Activated CD4-positive, alpha-beta T cell treated with anti-CD3 and anti-CD28 coated beads for 36 hours (primary cell): ENCODE results near the gene MCEMP1. TPM values are rescaled to one million over a fixed set of nuclear protein-coding genes. Genes with fewer than 3 reads are reported as not detected.
A peak's percentile ranks its signal among the peaks of the same experiment; 100 is the strongest.

Experiments
- ATAC-seq: fragments of 200-7000 bp; cut with Tn5 transposase; one replicate; pipeline ENCODE4 v1.10.0; 2021; ENCODE audit warnings: mild to moderate bottlenecking, moderate library complexity
- CTCF ChIA-PET: fragments of 350-600 bp; sonication (Branson Sonifier 250); formaldehyde crosslinking; loops from one replicate; lab custom pipeline; 2021; ENCODE audit warnings: antibody characterized with exemption; lab: Charles Lee
- POLR2A ChIA-PET: fragments of 350-600 bp; sonication (Branson Sonifier 250); formaldehyde crosslinking; loops from one replicate; lab custom pipeline; 2021; ENCODE audit warnings: antibody characterized with exemption, inconsistent platforms; lab: Charles Lee
- DNase-seq: peaks from one replicate; pipeline ENCODE4 v3.0.0-alpha.2; 2020
- H3K27ac Mint-ChIP-seq: one replicate; pipeline ENCODE4 v1.8.0; 2021; ENCODE audit warnings: mixed read lengths
- H3K27me3 Mint-ChIP-seq: one replicate; pipeline ENCODE4 v1.8.0; 2021; ENCODE audit warnings: mixed read lengths
- H3K36me3 Mint-ChIP-seq: one replicate; pipeline ENCODE4 v1.8.0; 2021; ENCODE audit warnings: low read depth, mixed read lengths
- H3K4me1 Mint-ChIP-seq: one replicate; pipeline ENCODE4 v1.8.0; 2021; ENCODE audit warnings: mixed read lengths
- H3K4me3 Mint-ChIP-seq: one replicate; pipeline ENCODE4 v1.8.0; 2021; ENCODE audit warnings: mild to moderate bottlenecking, moderate library complexity, mixed read lengths
- H3K9me3 Mint-ChIP-seq: one replicate; pipeline ENCODE4 v1.8.0; 2021; ENCODE audit warnings: low read depth, mixed read lengths
- intact Hi-C, 2 experiments: fragments of 100-400 bp; cut with DNase I in 1 of 2; cut with micrococcal nuclease in 1 of 2; formaldehyde crosslinking; loops; one replicate each; pipeline versions ENCODE4 v1.14.2 to v1.15.1; 2022 to 2024; cut with DNase I, micrococcal nuclease
- total RNA-seq, 2 experiments: library from RNA; stranded (reverse); gene quantifications; one replicate each; pipeline ENCODE4 v1.2.3, GENCODE V29; 2021

The MCEMP1 gene
- total RNA-seq, 2 experiments from 2014 or later = not detected

DNA sequence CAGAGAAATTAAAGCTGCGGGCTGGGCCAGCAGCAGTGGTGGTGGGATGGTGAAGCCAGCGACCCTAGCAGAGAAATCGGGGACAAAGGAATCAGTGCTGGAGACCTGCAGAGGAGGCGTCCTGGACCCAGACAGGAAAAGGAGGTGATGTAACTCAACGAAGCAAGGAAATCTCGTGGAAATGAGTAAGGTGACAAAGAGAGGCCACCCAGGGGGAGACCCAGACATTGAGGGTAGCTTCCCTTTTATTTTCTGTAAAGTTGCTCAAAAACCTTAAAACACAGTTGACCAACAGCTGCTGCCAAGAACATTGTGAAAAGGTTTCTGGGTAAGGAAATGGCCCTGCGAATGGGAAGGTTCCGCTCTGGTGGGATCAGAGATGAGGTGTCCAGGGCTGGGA lies 21.3 kb upstream of the MCEMP1 start:
- no peaks in the 10 kb centered on the region for H3K9me3 Mint-ChIP-seq
- ChIA-PET POLR2A (interaction anchor here (0.5 to 0.6 kb wide), 2 partner anchors 20 to 249 kb away, joined by 3 read pairs; no protein-coding TSS in a partner anchor), CTCF (interaction anchor here (0.7 to 1.4 kb wide), 3 partner anchors 25 to 290 kb away, joined by 3 read pairs; partner anchors contain the start of gene TRAPPC5)
- no peak for ATAC-seq
- peaks cover 31% of the 10 kb centered on the region for H3K4me1 Mint-ChIP-seq
- H3K27ac Mint-ChIP-seq = no peak overlapping the region
- no peak overlapping the region for H3K4me3 Mint-ChIP-seq
- no peaks in the 10 kb centered on the region for H3K36me3 Mint-ChIP-seq
- DNase-seq = no peak
- intact Hi-C loops = no loop called here
- no peaks in the 10 kb centered on the region for H3K27me3 Mint-ChIP-seq

DNA sequence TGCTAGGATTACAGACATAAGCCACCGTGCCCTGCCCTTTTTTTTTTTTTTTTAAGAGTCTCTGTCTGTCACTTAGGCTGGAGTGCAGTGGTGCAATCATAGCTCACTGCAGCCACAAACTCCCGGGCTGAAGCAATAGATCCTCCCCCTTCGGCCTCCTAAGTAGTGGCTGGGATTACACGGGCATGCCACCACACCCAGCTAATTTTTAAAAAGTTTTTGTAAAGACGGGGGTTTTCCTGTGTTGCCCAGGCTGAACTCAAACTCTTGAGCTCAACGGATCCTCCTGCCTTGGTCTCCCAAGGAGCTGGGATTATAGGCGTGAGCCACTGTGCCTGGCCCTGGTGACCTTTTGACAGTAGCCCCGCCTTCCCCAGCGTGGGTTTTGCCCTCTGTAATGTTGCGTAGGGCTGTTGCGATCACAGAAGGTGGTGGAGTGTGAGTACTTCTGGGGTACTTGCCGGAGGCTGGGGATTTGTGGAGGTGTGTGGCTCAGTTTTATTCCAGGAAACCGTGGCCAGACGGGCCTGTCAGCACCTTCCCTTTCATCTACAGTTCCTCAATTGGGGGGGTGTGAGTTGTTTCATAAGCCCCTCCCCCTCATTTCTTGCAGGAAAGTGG lies 19.6 kb upstream of the MCEMP1 start:
- CTCF ChIA-PET = interaction anchor here (1.1 to 2.1 kb wide), 3 partner anchors 12 to 24 kb away, joined by 4 to 8 read pairs (median 4); partner anchors contain the start of genes RETN and TRAPPC5
- ATAC-seq = peak; percentile 72
- peak; percentile 74 for DNase-seq
- POLR2A ChIA-PET = no interaction called here
- H3K4me1 Mint-ChIP-seq = peaks cover 28% of the 10 kb centered on the region
- H3K27me3 Mint-ChIP-seq = no peaks in the 10 kb centered on the region
- no peaks in the 10 kb centered on the region for H3K9me3 Mint-ChIP-seq
- intact Hi-C loops = no loop called here
- no peak overlapping the region for H3K4me3 Mint-ChIP-seq
- no peaks in the 10 kb centered on the region for H3K36me3 Mint-ChIP-seq
- H3K27ac Mint-ChIP-seq = peak overlapping the region; percentile 37

DNA sequence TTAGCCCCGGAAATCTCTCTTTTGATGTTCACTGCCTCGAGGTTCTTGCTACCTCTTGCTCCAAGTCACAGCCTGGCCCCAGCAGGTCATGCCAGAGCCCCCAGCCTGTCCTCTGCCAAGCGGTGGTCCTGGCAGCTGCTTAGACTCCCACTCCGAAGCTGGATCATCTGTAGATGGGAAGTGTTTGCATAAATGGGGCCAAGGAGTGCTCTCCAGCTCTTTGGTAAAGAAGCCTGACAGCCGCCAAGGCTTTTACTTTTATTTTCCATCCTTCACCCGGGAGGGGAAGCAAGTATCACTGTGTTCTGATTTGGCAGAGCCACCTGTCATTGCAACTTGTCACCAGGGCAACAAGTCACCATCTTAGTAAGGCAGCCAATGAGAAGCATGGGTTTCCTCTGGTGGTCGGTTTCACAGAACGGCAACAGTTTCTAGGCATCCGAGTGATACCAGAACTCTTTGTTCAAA lies 18.6 kb upstream of the MCEMP1 start:
- ChIA-PET CTCF (interaction anchor here (0.6 to 2.1 kb wide), 6 partner anchors 16 to 794 kb away, joined by 3 to 8 read pairs (median 3); partner anchors contain the start of gene TRAPPC5), POLR2A (interaction anchor here (0.6 kb wide), 1 partner anchor 14 kb away, joined by 3 read pairs; no protein-coding TSS in a partner anchor)
- H3K36me3 Mint-ChIP-seq = no peaks in the 10 kb centered on the region
- ATAC-seq = peak; percentile 91
- DNase-seq = peak; percentile 71
- peaks cover 23% of the 10 kb centered on the region for H3K4me1 Mint-ChIP-seq
- no peaks in the 10 kb centered on the region for H3K27me3 Mint-ChIP-seq
- peak overlapping the region; percentile 79 for H3K27ac Mint-ChIP-seq
- intact Hi-C loops = loop anchor here in 1 of 2 experiments (1.0 kb wide), 1 partner anchor 23 kb away; no protein-coding TSS in a partner anchor
- H3K9me3 Mint-ChIP-seq = no peaks in the 10 kb centered on the region
- peak overlapping the region; percentile 65 for H3K4me3 Mint-ChIP-seq

DNA sequence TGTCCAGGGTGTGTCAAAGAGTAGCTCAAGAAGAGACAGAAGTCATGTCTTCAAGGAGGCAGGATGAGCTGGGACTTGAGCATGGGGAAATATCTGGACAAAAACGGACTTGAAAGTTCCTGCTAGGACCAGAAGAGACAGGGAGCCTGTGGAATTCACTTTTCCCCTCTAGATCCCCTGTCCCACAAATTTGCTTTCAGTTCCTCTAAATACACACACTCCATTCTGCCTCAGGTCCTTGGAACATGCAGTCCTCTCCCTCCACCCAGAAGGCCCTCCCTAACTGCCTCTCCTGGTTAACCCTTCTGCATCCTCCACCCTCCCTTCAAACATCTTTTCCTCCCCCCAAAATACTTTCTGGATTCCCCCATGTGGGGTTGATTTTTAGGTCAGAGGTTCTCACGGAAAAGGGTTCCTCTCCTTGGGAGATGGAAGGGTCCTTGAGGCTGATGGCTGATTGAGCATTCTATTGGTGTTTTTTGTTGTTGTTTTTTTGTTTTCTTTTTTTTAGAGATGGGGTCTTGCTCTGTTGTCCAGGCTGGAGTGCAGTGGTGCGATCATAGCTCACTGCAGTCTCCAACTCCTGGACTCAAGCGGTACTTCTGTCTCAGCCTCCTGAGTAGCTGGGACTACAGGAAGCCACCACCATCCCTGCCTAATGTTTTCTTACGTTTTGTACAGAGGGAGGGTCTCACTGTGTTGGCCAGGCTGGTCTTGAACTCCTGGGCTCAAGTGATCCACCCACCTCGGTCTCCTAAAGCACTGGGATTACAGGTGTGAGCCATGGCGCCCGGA lies 14.9 kb upstream of the MCEMP1 start:
- H3K4me1 Mint-ChIP-seq = peaks cover 17% of the 10 kb centered on the region
- H3K27me3 Mint-ChIP-seq = peaks cover 3% of the 10 kb centered on the region
- DNase-seq = no peak
- ChIA-PET CTCF (interaction anchor here (0.6 to 0.8 kb wide), 2 partner anchors 130 to 772 kb away, joined by 3 read pairs; no protein-coding TSS in a partner anchor), POLR2A (interaction anchor here (0.6 kb wide), 1 partner anchor 301 kb away, joined by 3 read pairs; no protein-coding TSS in a partner anchor)
- no peak for ATAC-seq
- intact Hi-C loops = no loop called here
- H3K9me3 Mint-ChIP-seq = no peaks in the 10 kb centered on the region
- H3K4me3 Mint-ChIP-seq = no peak overlapping the region
- no peaks in the 10 kb centered on the region for H3K36me3 Mint-ChIP-seq
- H3K27ac Mint-ChIP-seq = no peak overlapping the region

DNA sequence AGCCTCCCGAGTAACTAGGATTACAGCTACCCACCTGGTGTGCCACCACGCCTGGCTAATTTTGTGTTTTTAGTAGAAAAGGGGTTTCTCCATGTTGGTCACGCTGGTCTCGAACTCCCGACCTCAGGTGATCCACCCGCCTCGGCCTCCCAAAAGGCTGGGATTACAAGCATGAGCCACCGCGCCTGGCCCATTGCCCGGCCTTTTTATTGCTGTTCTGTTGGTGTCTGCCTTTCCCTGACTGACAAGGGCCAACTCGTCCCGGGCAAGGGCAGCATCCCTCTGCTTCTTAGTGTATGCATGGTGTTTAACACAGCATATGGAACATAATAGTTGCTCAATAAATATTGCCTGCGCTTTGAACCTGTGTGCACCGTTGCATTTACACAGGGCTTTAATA lies 14.2 kb upstream of the MCEMP1 start:
- intact Hi-C loops = no loop called here
- ChIA-PET POLR2A (interaction anchor here (0.6 kb wide), 1 partner anchor 302 kb away, joined by 3 read pairs; no protein-coding TSS in a partner anchor), CTCF (interaction anchor here (0.6 to 0.8 kb wide), 2 partner anchors 129 to 772 kb away, joined by 3 read pairs; no protein-coding TSS in a partner anchor)
- no peak overlapping the region for H3K27ac Mint-ChIP-seq
- peaks cover 5% of the 10 kb centered on the region for H3K27me3 Mint-ChIP-seq
- peaks cover 10% of the 10 kb centered on the region for H3K4me1 Mint-ChIP-seq
- H3K36me3 Mint-ChIP-seq = no peaks in the 10 kb centered on the region
- no peak overlapping the region for H3K4me3 Mint-ChIP-seq
- H3K9me3 Mint-ChIP-seq = no peaks in the 10 kb centered on the region
- DNase-seq = no peak
- ATAC-seq = no peak

DNA sequence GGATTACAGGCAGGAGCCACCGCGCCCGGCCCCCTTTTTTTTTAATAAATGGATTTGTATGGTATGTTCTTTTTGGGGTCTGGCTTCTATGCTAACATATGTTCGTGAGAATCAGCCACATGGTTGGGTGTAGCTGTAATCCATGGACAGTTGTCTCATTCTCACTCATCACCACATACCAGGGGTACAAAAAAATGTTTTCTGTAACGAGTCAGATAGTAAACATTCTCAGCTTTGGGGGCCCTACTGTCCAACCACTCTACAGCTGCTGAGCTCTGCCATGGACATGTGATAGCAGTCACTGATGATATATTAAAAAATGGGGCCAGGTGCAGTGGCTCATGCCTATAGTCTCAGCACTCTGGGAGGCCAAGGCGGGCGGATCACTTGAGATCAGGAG lies 13.2 kb upstream of the MCEMP1 start:
- CTCF ChIA-PET = no interaction called here
- no peaks in the 10 kb centered on the region for H3K4me1 Mint-ChIP-seq
- DNase-seq (no peak), ATAC-seq (no peak)
- no peaks in the 10 kb centered on the region for H3K36me3 Mint-ChIP-seq
- H3K27ac Mint-ChIP-seq = no peak overlapping the region
- no peaks in the 10 kb centered on the region for H3K9me3 Mint-ChIP-seq
- peaks cover 5% of the 10 kb centered on the region for H3K27me3 Mint-ChIP-seq
- H3K4me3 Mint-ChIP-seq = no peak overlapping the region
- intact Hi-C loops = no loop called here
- POLR2A ChIA-PET = interaction anchor here (0.6 kb wide), 1 partner anchor 10 kb away, joined by 3 read pairs; no protein-coding TSS in a partner anchor

DNA sequence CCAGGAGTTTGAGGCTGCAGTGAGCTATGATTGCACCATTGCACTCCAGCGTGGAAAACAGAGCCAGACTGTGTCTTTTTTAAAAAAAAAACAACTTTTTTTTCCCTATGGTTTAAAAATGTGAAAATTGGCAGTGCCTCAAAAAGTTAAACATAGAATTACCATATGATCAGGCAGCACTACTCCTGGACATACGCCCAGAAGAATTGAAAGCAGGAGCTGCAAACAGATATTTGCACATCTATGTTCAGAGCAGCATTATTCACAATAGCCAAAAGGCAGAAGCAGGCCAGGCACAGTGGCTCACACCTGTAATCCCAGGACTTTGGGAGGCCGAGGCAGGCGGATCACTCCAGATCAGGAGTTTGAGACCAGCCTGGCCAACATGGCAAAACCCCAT lies 11.8 kb upstream of the MCEMP1 start:
- H3K4me1 Mint-ChIP-seq = peaks cover 4% of the 10 kb centered on the region
- ChIA-PET POLR2A (no interaction called here), CTCF (interaction anchor here (0.8 to 1.3 kb wide), 2 partner anchors 14 to 133 kb away, joined by 3 to 6 read pairs; no protein-coding TSS in a partner anchor)
- peaks cover 12% of the 10 kb centered on the region for H3K27me3 Mint-ChIP-seq
- no peak for DNase-seq
- no peak overlapping the region for H3K27ac Mint-ChIP-seq
- intact Hi-C loops = no loop called here
- no peak overlapping the region for H3K4me3 Mint-ChIP-seq
- H3K9me3 Mint-ChIP-seq = no peaks in the 10 kb centered on the region
- ATAC-seq = no peak
- H3K36me3 Mint-ChIP-seq = no peaks in the 10 kb centered on the region

DNA sequence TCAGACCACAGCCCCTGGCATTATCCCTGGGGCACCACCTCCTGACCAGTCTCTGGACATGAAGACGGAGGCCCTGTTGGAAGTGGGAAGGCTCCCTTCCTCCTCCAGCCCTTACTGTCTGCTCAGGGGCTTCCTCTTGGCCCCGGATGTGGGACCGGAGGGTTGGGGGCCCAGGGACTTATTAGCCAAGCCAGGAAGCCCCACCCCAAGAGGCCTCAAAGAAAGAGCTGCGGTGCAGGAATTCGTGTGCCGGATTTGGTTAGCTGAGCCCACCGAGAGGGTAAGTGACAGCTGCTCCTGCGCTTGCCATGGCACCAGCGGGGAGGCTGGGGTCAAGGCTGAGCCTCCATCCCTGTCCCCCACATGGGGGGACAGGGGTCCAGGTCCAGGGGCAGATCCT lies 8.0 kb upstream of the MCEMP1 start, which contains the start of gene RETN:
RETN (plus strand) TSS at position 208 of the 400 bp plus-strand sequence. CDS start 278 bp downstream, outside the sequence.
- Mint-ChIP-seq H3K36me3 (no peaks in the 10 kb centered on the region), H3K4me1 (peaks cover 9% of the 10 kb centered on the region), H3K27ac (no peak within 1 kb of the TSS), H3K9me3 (no peaks in the 10 kb centered on the region), H3K27me3 (peaks cover 26% of the 10 kb centered on the region), H3K4me3 (no peak within 1 kb of the TSS)
- no peak for ATAC-seq
- DNase-seq = no peak
- intact Hi-C loops = no loop called here
- ChIA-PET POLR2A (no interaction called here), CTCF (interaction anchor here (0.8 to 1.7 kb wide), 3 partner anchors 10 to 100 kb away, joined by 3 to 6 read pairs (median 4); no protein-coding TSS in a partner anchor)

DNA sequence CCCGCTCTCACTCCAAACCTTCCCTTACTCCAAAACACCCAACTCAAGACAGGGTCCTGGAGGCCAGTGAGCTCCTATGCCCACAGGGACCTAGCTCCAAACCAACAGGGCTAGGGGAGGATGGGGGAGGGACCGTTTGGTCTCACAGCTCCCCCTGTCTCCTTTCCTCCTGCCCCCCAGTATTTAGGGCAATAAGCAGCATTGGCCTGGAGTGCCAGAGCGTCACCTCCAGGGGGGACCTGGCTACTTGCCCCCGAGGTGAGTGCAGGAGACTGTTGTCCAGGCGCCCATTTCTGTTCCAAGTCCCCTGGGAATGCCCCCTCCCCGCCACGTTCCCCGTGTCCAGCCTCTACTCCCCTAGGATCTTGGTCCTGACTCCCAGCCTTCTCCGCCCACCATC lies 7.2 kb upstream of the MCEMP1 start:
- Mint-ChIP-seq H3K36me3 (no peaks in the 10 kb centered on the region), H3K4me3 (no peak overlapping the region), H3K27ac (no peak overlapping the region), H3K9me3 (no peaks in the 10 kb centered on the region), H3K4me1 (peaks cover 14% of the 10 kb centered on the region), H3K27me3 (peaks cover 28% of the 10 kb centered on the region)
- DNase-seq = no peak
- CTCF ChIA-PET = interaction anchor here (0.8 to 1.4 kb wide), 3 partner anchors 9 to 13 kb away, joined by 3 to 4 read pairs (median 4); no protein-coding TSS in a partner anchor
- POLR2A ChIA-PET = no interaction called here
- no peak for ATAC-seq
- intact Hi-C loops = no loop called here

DNA sequence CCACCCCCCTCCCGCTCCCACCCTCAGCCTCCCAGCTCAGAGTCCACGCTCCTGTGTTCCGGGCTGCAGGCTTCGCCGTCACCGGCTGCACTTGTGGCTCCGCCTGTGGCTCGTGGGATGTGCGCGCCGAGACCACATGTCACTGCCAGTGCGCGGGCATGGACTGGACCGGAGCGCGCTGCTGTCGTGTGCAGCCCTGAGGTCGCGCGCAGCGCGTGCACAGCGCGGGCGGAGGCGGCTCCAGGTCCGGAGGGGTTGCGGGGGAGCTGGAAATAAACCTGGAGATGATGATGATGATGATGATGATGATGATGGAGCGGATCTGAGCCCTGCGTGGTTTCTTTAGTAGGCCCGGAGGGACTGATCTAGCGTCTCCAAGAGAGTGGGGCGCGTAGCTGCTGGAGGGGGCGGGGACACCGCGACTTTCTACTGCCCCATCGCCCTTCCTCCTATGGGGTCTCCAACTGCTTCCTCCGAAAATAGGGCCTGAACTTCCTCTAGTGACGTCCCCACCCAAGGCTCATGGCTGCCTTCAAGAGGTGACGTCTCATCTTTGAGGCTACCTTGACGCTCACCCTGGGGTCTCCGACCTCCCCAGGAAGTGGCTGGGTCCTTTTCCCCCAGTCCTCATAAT lies 6.6 kb upstream of the MCEMP1 start:
- Mint-ChIP-seq H3K4me3 (peak overlapping the region; percentile 11), H3K9me3 (no peaks in the 10 kb centered on the region), H3K4me1 (peaks cover 14% of the 10 kb centered on the region), H3K27ac (no peak overlapping the region), H3K27me3 (peaks cover 28% of the 10 kb centered on the region), H3K36me3 (no peaks in the 10 kb centered on the region)
- DNase-seq = peak; percentile 59
- ChIA-PET POLR2A (no interaction called here), CTCF (interaction anchor here (0.7 to 1.4 kb wide), 2 partner anchors 8 to 162 kb away, joined by 3 to 4 read pairs; no protein-coding TSS in a partner anchor)
- intact Hi-C loops = no loop called here
- ATAC-seq = peak; percentile 50
